PC-9 (cell line): ENCODE measurements around the gene FCHSD1.

ENCODE experiments used
- CTCF ChIP-seq: fragments of 200-600 bp; sonication (generic); conservative IDR thresholded peaks from 2 replicates; pipeline ENCODE4 v1.6.1; 2017; ENCODE audit warnings: mixed run types, antibody characterized with exemption, mild to moderate bottlenecking, moderate library complexity
- EZH2 ChIP-seq: fragments of 200-600 bp; sonication (generic); IDR thresholded peaks from 2 replicates; pipeline ENCODE4 v1.8.0; 2017; ENCODE audit warnings: antibody characterized with exemption, low read depth

- TF ChIP-seq CTCF (no peak), EZH2 (no peak)
These were observed 21.0 kb upstream of the FCHSD1 start for GRCh38 chr5:141672071-141672840.
